Measurements from ENCODE around the gene MAGEB2.

MAGEB2 gene

DNA sequence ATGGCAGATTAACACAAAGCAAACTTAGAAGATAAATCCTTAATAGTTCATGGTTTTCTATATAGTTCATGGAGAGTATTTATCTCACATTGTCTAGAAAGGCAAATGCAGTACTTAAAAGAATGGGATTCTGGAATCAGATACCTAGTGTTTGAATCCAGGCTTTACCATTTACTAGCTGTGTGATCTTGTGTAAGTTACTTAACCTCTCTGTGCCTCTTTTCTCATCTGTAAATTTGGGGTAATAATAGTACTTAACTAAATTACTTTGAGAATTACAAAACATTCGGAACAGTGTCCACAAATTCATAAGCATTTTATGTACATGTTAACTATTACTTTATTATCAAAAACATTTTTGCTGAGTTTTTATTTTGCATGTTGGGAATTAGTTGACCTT, 47.4 kb downstream of the MAGEB2 start:
- H3K4me3 ChIP-seq (replicated peaks in 1 of 2; ENCODE audit: low read depth in 2 of 2, low read length in 2 of 2), result no peak overlapping the region
- DNase-seq (ENCODE audit: low read depth in 2 of 2), result no peak
- no peak for TF ChIP-seq CTCF (IDR thresholded peaks at IDR 0.05; ENCODE audit: low read depth, low read length)

Measured in cardiac fibroblast (primary cell).